T-helper 1 cell treated with Interleukin-12 subunit alpha and Interleukin-12 subunit beta and Interleukin-4 antibody, amounts not matched to agents 30 μg/mL and 1 μg/mL, for 36 hours (primary cell): Measurements from ENCODE around the gene AHCYL2.

ENCODE experiments used
- H3K27ac Mint-ChIP-seq: one replicate; pipeline ENCODE4 v1.8.0; 2021; ENCODE audit warnings: mild to moderate bottlenecking, mixed read lengths
- H3K27me3 Mint-ChIP-seq: one replicate; pipeline ENCODE4 v1.8.0; 2021; ENCODE audit warnings: low read depth, mixed read lengths
- H3K36me3 Mint-ChIP-seq: one replicate; pipeline ENCODE4 v1.8.0; 2021; ENCODE audit warnings: low read depth, mixed read lengths
- H3K4me1 Mint-ChIP-seq: one replicate; pipeline ENCODE4 v1.8.0; 2021; ENCODE audit warnings: low read depth, mixed read lengths
- H3K4me3 Mint-ChIP-seq: one replicate; pipeline ENCODE4 v1.8.0; 2021; ENCODE audit warnings: mild to moderate bottlenecking, moderate library complexity, mixed read lengths
- H3K9me3 Mint-ChIP-seq: one replicate; pipeline ENCODE4 v1.8.0; 2021; ENCODE audit warnings: mixed read lengths

Gene AHCYL2

GRCh38 chr7:129450295-129450694 lies 225.5 kb downstream of the AHCYL2 start:
- Mint-ChIP-seq H3K27ac (no peak overlapping the region), H3K9me3 (peaks cover 7% of the 10 kb centered on the region), H3K4me1 (peaks cover 5% of the 10 kb centered on the region), H3K36me3 (peaks cover 63% of the 10 kb centered on the region), H3K4me3 (no peak overlapping the region), H3K27me3 (no peaks in the 10 kb centered on the region)

- Mint-ChIP-seq H3K27me3 (no peaks in the 10 kb centered on the region), H3K36me3 (peaks cover 53% of the 10 kb centered on the region), H3K27ac (no peak overlapping the region), H3K4me1 (peaks cover 5% of the 10 kb centered on the region), H3K4me3 (no peak overlapping the region), H3K9me3 (peaks cover 7% of the 10 kb centered on the region)
These were observed 227.9 kb downstream of the AHCYL2 start for GRCh38 chr7:129452589-129453231.

- Mint-ChIP-seq H3K4me1 (peaks cover 5% of the 10 kb centered on the region), H3K9me3 (peaks cover 6% of the 10 kb centered on the region), H3K4me3 (no peak overlapping the region), H3K27me3 (no peaks in the 10 kb centered on the region), H3K27ac (peak overlapping the region; percentile 4), H3K36me3 (peaks cover 47% of the 10 kb centered on the region)
These were observed 228.8 kb downstream of the AHCYL2 start for GRCh38 chr7:129453510-129454248.

GRCh38 chr7:129454249-129454551 lies 229.4 kb downstream of the AHCYL2 start:
- no peak overlapping the region for H3K4me3 Mint-ChIP-seq
- peaks cover 45% of the 10 kb centered on the region for H3K36me3 Mint-ChIP-seq
- H3K4me1 Mint-ChIP-seq = peaks cover 4% of the 10 kb centered on the region
- H3K9me3 Mint-ChIP-seq = peaks cover under 1% of the 10 kb centered on the region
- no peaks in the 10 kb centered on the region for H3K27me3 Mint-ChIP-seq
- H3K27ac Mint-ChIP-seq = no peak overlapping the region

GRCh38 chr7:129456421-129456820 lies 231.6 kb downstream of the AHCYL2 start:
- no peak overlapping the region for H3K4me3 Mint-ChIP-seq

GRCh38 chr7:129457101-129457500 lies 232.3 kb downstream of the AHCYL2 start:
- Mint-ChIP-seq H3K27me3 (no peaks in the 10 kb centered on the region), H3K36me3 (peaks cover 22% of the 10 kb centered on the region), H3K27ac (no peak overlapping the region), H3K9me3 (no peaks in the 10 kb centered on the region), H3K4me3 (no peak overlapping the region), H3K4me1 (no peaks in the 10 kb centered on the region)

More at GRCh38 chr7:129456421-129456820, 231.6 kb downstream of the AHCYL2 start:
- Mint-ChIP-seq H3K36me3 (peaks cover 29% of the 10 kb centered on the region), H3K27me3 (no peaks in the 10 kb centered on the region), H3K27ac (no peak overlapping the region), H3K4me1 (peaks cover under 1% of the 10 kb centered on the region), H3K9me3 (no peaks in the 10 kb centered on the region)

GRCh38 chr7:129458171-129458570 lies 233.3 kb downstream of the AHCYL2 start:
- Mint-ChIP-seq H3K27ac (no peak overlapping the region), H3K4me3 (no peak overlapping the region), H3K27me3 (no peaks in the 10 kb centered on the region), H3K4me1 (no peaks in the 10 kb centered on the region), H3K36me3 (peaks cover 22% of the 10 kb centered on the region), H3K9me3 (no peaks in the 10 kb centered on the region)

- no peak overlapping the region for H3K27ac Mint-ChIP-seq
- no peak overlapping the region for H3K4me3 Mint-ChIP-seq
- peaks cover 17% of the 10 kb centered on the region for H3K36me3 Mint-ChIP-seq
- H3K27me3 Mint-ChIP-seq = no peaks in the 10 kb centered on the region
- H3K4me1 Mint-ChIP-seq = no peaks in the 10 kb centered on the region
- no peaks in the 10 kb centered on the region for H3K9me3 Mint-ChIP-seq
These were observed 237.0 kb downstream of the AHCYL2 start for GRCh38 chr7:129461809-129462208.

GRCh38 chr7:129462420-129462819 lies 237.6 kb downstream of the AHCYL2 start:
- no peak overlapping the region for H3K4me3 Mint-ChIP-seq
- H3K27ac Mint-ChIP-seq = no peak overlapping the region
- no peaks in the 10 kb centered on the region for H3K4me1 Mint-ChIP-seq
- H3K27me3 Mint-ChIP-seq = no peaks in the 10 kb centered on the region
- no peaks in the 10 kb centered on the region for H3K9me3 Mint-ChIP-seq
- H3K36me3 Mint-ChIP-seq = peaks cover 18% of the 10 kb centered on the region

GRCh38 chr7:129464194-129464593 lies 239.4 kb downstream of the AHCYL2 start:
- Mint-ChIP-seq H3K4me1 (peaks cover 3% of the 10 kb centered on the region), H3K36me3 (peaks cover 11% of the 10 kb centered on the region), H3K27ac (no peak overlapping the region)

GRCh38 chr7:129465080-129465479 lies 240.2 kb downstream of the AHCYL2 start:
- no peak overlapping the region for H3K27ac Mint-ChIP-seq
- H3K36me3 Mint-ChIP-seq = peaks cover 11% of the 10 kb centered on the region
- no peaks in the 10 kb centered on the region for H3K27me3 Mint-ChIP-seq
- no peak overlapping the region for H3K4me3 Mint-ChIP-seq
- H3K9me3 Mint-ChIP-seq = no peaks in the 10 kb centered on the region
- peaks cover 4% of the 10 kb centered on the region for H3K4me1 Mint-ChIP-seq

More at GRCh38 chr7:129464194-129464593, 239.4 kb downstream of the AHCYL2 start:
- Mint-ChIP-seq H3K27me3 (no peaks in the 10 kb centered on the region), H3K9me3 (no peaks in the 10 kb centered on the region), H3K4me3 (no peak overlapping the region)

- Mint-ChIP-seq H3K4me3 (no peak overlapping the region), H3K9me3 (no peaks in the 10 kb centered on the region), H3K36me3 (peaks cover 15% of the 10 kb centered on the region), H3K27ac (no peak overlapping the region), H3K4me1 (peaks cover 4% of the 10 kb centered on the region), H3K27me3 (no peaks in the 10 kb centered on the region)
These were observed 242.0 kb downstream of the AHCYL2 start for GRCh38 chr7:129466796-129467195.

GRCh38 chr7:129468087-129468486 lies 243.3 kb downstream of the AHCYL2 start:
- Mint-ChIP-seq H3K4me3 (no peak overlapping the region), H3K9me3 (no peaks in the 10 kb centered on the region), H3K27me3 (no peaks in the 10 kb centered on the region), H3K27ac (no peak overlapping the region), H3K4me1 (peaks cover 4% of the 10 kb centered on the region), H3K36me3 (peaks cover 15% of the 10 kb centered on the region)

GRCh38 chr7:129468547-129468946 lies 243.7 kb downstream of the AHCYL2 start:
- peaks cover 4% of the 10 kb centered on the region for H3K4me1 Mint-ChIP-seq
- H3K27ac Mint-ChIP-seq = peak overlapping the region; percentile 41
- no peak overlapping the region for H3K4me3 Mint-ChIP-seq
- H3K27me3 Mint-ChIP-seq = no peaks in the 10 kb centered on the region
- H3K9me3 Mint-ChIP-seq = no peaks in the 10 kb centered on the region
- H3K36me3 Mint-ChIP-seq = peaks cover 15% of the 10 kb centered on the region

- peaks cover 13% of the 10 kb centered on the region for H3K36me3 Mint-ChIP-seq
- H3K9me3 Mint-ChIP-seq = no peaks in the 10 kb centered on the region
- H3K4me1 Mint-ChIP-seq = peaks cover 4% of the 10 kb centered on the region
- no peak overlapping the region for H3K4me3 Mint-ChIP-seq
- no peak overlapping the region for H3K27ac Mint-ChIP-seq
- no peaks in the 10 kb centered on the region for H3K27me3 Mint-ChIP-seq
These were observed 245.1 kb downstream of the AHCYL2 start for GRCh38 chr7:129469930-129470329.
